Muscle of leg (tissue), 9 donors: ENCODE data around the gene HFM1. TPM values are rescaled to one million over a fixed set of nuclear protein-coding genes. Genes with fewer than 3 reads are reported as not detected.

Experiments used
- polyA plus RNA-seq, 8 donors: library from polyadenylated mRNA; unstranded; fragments of 120-200 nt; gene quantifications; one replicate each; pipeline versions ENCODE4 v1.2.1 to v1.2.3, GENCODE V29; 2013; ENCODE audit warnings: inconsistent platforms in 1 of 8, low replicate concordance in 1 of 8; ENCODE audit not compliant: insufficient read length in 8 of 8, insufficient read depth in 1 of 8
- total RNA-seq: library from RNA; stranded (reverse); fragments of 120-200 nt; gene quantifications from one replicate; pipeline ENCODE4 v1.2.4, GENCODE V29; 2013

Gene HFM1
- total and polyA plus RNA-seq, 9 donors: 1.4 to 4.0 (median 2.6) TPM

Other genes starting within 250 kb of the HFM1 start
- 8.3 TPM for gene CDC7, start 96.0 kb upstream of the HFM1 start, total RNA-seq
- gene CDC7, start 96.0 kb upstream of the HFM1 start, polyA plus RNA-seq: 10 to 100 TPM in 4 of 8 donors, 1 to 10 TPM in 4; 7.9 to 12.5 (median 9.8) TPM